Measurements from ENCODE around the gene ID3.

Gene ID3

GRCh38 chr1:23559985-23560741 is 862 bp upstream of the ID3 start:
- no peak for TF ChIP-seq CTCF (IDR thresholded peaks at IDR 0.05; ENCODE audit: low read depth, low read length, missing control alignments)
- peak; percentile 84 for DNase-seq (ENCODE audit: low read depth)
- in situ Hi-C loops (cut with HindIII; ENCODE audit: low sequenced_read_pairs), result no loop called here

GRCh38 chr1:23558872-23559135 is 497 bp downstream of the ID3 start:
- H3K4me3 ChIP-seq (ENCODE audit: low read depth, low read length), result peak overlapping the region; percentile 98
- no peak for DNase-seq (ENCODE audit: low read depth)
- in situ Hi-C loops (cut with HindIII; ENCODE audit: low sequenced_read_pairs), result no loop called here
- TF ChIP-seq CTCF (IDR thresholded peaks at IDR 0.05; ENCODE audit: low read depth, low read length, missing control alignments), result no peak

More at GRCh38 chr1:23559985-23560741, 862 bp upstream of the ID3 start:
- peak overlapping the region; percentile 98 for H3K4me3 ChIP-seq (ENCODE audit: low read depth, low read length)

- DNase-seq (ENCODE audit: low read depth), result no peak
- no peak for TF ChIP-seq CTCF (IDR thresholded peaks at IDR 0.05; ENCODE audit: low read depth, low read length, missing control alignments)
- in situ Hi-C loops (cut with HindIII; ENCODE audit: low sequenced_read_pairs), result no loop called here
- peak overlapping the region; percentile 98 for H3K4me3 ChIP-seq (ENCODE audit: low read depth, low read length)
Observed at GRCh38 chr1:23558140-23558871, 995 bp downstream of the ID3 start.

GRCh38 chr1:23557471-23558124 is 1.7 kb downstream of the ID3 start:
- no peak for TF ChIP-seq CTCF (IDR thresholded peaks at IDR 0.05; ENCODE audit: low read depth, low read length, missing control alignments)
- in situ Hi-C loops (cut with HindIII; ENCODE audit: low sequenced_read_pairs), result no loop called here
- H3K4me3 ChIP-seq (ENCODE audit: low read depth, low read length), result peak overlapping the region; percentile 98
- DNase-seq (ENCODE audit: low read depth), result no peak

GRCh38 chr1:23556635-23557470 is 2.4 kb downstream of the ID3 start:
- peak; percentile 57 for DNase-seq (ENCODE audit: low read depth)
- peak overlapping the region; percentile 98 for H3K4me3 ChIP-seq (ENCODE audit: low read depth, low read length)
- no peak for TF ChIP-seq CTCF (IDR thresholded peaks at IDR 0.05; ENCODE audit: low read depth, low read length, missing control alignments)
- in situ Hi-C loops (cut with HindIII; ENCODE audit: low sequenced_read_pairs), result no loop called here
